OCI-LY1 (cell line): ENCODE data around the gene GPRIN3.

Experiments
- EZH2 ChIP-seq: fragments of 200-600 bp; sonication (generic), shearing (Covaris generic); IDR thresholded peaks from 2 replicates; pipeline ENCODE4 v1.8.0; 2017; ENCODE audit warnings: borderline replicate concordance, mixed run types, mild to moderate bottlenecking, antibody characterized with exemption, low read length, moderate library complexity, mixed read lengths
- TF ChIP-seq, protein P1 (sequence below): fragments of 200-600 bp; sonication (generic), shearing (Covaris generic); IDR thresholded peaks from 2 replicates; pipeline ENCODE4 v1.5.1; 2017; ENCODE audit warnings: mild to moderate bottlenecking, antibody characterized with exemption, low read length, moderate library complexity, mixed read lengths

DNA sequence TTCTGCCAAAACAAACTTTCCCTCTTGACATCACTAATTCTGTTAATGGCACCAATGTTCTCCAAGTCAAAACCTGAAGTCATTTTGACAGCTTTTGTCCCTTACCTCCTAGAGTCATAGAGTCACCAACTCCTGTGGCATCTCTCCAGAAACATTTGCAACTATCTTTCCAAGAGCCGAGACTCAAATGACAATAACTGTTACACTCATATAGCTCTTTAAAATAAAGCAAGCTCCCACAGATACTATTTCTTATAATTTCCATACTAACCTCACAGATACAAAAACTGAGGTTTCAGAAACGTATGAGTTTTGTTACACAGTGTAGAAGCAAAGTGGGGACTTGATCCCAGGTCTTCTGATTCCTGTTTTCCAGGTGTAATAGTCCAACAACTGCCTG, 18.3 kb downstream of the GPRIN3 start:
- TF ChIP-seq, protein P1, sequence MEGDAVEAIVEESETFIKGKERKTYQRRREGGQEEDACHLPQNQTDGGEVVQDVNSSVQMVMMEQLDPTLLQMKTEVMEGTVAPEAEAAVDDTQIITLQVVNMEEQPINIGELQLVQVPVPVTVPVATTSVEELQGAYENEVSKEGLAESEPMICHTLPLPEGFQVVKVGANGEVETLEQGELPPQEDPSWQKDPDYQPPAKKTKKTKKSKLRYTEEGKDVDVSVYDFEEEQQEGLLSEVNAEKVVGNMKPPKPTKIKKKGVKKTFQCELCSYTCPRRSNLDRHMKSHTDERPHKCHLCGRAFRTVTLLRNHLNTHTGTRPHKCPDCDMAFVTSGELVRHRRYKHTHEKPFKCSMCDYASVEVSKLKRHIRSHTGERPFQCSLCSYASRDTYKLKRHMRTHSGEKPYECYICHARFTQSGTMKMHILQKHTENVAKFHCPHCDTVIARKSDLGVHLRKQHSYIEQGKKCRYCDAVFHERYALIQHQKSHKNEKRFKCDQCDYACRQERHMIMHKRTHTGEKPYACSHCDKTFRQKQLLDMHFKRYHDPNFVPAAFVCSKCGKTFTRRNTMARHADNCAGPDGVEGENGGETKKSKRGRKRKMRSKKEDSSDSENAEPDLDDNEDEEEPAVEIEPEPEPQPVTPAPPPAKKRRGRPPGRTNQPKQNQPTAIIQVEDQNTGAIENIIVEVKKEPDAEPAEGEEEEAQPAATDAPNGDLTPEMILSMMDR, result no peak
- TF ChIP-seq EZH2, result no peak
